Stomach (tissue), 9 donors: Measurements from ENCODE around the gene SLC2A6. TPM values are rescaled to one million over a fixed set of nuclear protein-coding genes. Genes with fewer than 3 reads are reported as not detected.

Source experiments
- DNase-seq, 2 donors: peaks; one replicate each; pipeline versions ENCODE4 v3.0.0 to v3.0.0-alpha.2; 2013 to 2019
- H3K27ac ChIP-seq, 5 donors: fragments of 200-600 bp in 4 of 5; sonication (generic) in 4 of 5; one replicate each; pipeline ENCODE4 v1.5.1; 2013 to 2019; ENCODE audit warnings: mild to moderate bottlenecking in 1 of 5, moderate library complexity in 1 of 5
- H3K27me3 ChIP-seq, 3 donors: fragments of 200-600 bp; sonication (generic); one replicate each; pipeline ENCODE4 v1.5.1; 2017 to 2019; ENCODE audit warnings: mixed run types in 1 of 3
- H3K36me3 ChIP-seq, 4 donors: fragments of 200-600 bp; sonication (generic); 1 replicate in 3 of 4; 2 replicates in 1 of 4; pipeline ENCODE4 v1.5.1; 2016 to 2019
- H3K4me1 ChIP-seq, 4 donors: fragments of 200-600 bp; sonication (generic); one replicate each; pipeline ENCODE4 v1.5.1; 2016 to 2019
- H3K4me3 ChIP-seq, 4 donors: fragments of 200-600 bp; sonication (generic) in 3 of 4; one replicate each; pipeline ENCODE4 v1.5.1; 2016 to 2019; ENCODE audit warnings: mild to moderate bottlenecking in 1 of 4
- H3K9me3 ChIP-seq, 4 donors: fragments of 200-600 bp; sonication (generic); one replicate each; pipeline ENCODE4 v1.5.1; 2016 to 2019
- EP300 ChIP-seq: sonication (generic); formaldehyde crosslinking; IDR thresholded peaks from one replicate; pipeline ENCODE4 v1.6.1; 2017; ENCODE audit warnings: antibody characterized with exemption
- POLR2A ChIP-seq, 4 donors: fragments of 450-650 bp; IDR thresholded peaks; one replicate each; pipeline ENCODE4 v1.6.1; 2016; ENCODE audit warnings: antibody characterized with exemption in 4 of 4, control low read depth in 2 of 4, mild to moderate bottlenecking in 1 of 4, moderate library complexity in 1 of 4
- POLR2AphosphoS5 ChIP-seq, 3 donors: sonication (generic); formaldehyde crosslinking; IDR thresholded peaks; one replicate each; pipeline ENCODE4 v1.6.1; 2016; ENCODE audit warnings: antibody characterized with exemption in 3 of 3
- WGBS, 5 donors: extraction: QIAGEN DNeasy Blood & Tissue Kit in 3 of 5; methylation state at CpG; one replicate each; pipeline versions ENCODE4 v1.1.5 to v1.1.7; 2013 to 2018; 5-methylcytosine and 5-hydroxymethylcytosine counted together
- intact Hi-C: fragments of 100-400 bp; cut with DNase I; formaldehyde crosslinking; loops from one replicate; pipeline ENCODE4 v1.15.1; 2023; ENCODE audit warnings: low total_unique reads
- polyA plus RNA-seq, 3 donors: library from polyadenylated mRNA; stranded (reverse); fragments of 200-250 nt; gene quantifications; one replicate each; pipeline ENCODE4 v1.2.3, GENCODE V29; 2013
- total RNA-seq, 5 donors: library from RNA; depleted of rRNA; stranded (reverse); fragments of >200 nt; gene quantifications; one replicate each; pipeline versions ENCODE4 v1.1.0 to v1.2.3, GENCODE V29; 2014 to 2016
- TF ChIP-seq, protein P1 (sequence below), 7 experiments: fragments of 450-650 bp in 4 of 7; fragments of 200-600 bp in 3 of 7; sonication (generic) in 3 of 7; IDR thresholded peaks; one replicate each; pipeline ENCODE4 v1.5.1; 2016 to 2019; ENCODE audit warnings: antibody characterized with exemption in 7 of 7, control low read depth in 2 of 7, mild to moderate bottlenecking in 1 of 7
- donor health status: healthy with polysubstance abuse.
- donor health status: Bipolar disorder and iron deficiency.
- donor health status: healthy.

The SLC2A6 gene
- total and polyA plus RNA-seq, 8 donors, result 0.55 to 14.3 (median 1.3) TPM; not detected in 2

DNA sequence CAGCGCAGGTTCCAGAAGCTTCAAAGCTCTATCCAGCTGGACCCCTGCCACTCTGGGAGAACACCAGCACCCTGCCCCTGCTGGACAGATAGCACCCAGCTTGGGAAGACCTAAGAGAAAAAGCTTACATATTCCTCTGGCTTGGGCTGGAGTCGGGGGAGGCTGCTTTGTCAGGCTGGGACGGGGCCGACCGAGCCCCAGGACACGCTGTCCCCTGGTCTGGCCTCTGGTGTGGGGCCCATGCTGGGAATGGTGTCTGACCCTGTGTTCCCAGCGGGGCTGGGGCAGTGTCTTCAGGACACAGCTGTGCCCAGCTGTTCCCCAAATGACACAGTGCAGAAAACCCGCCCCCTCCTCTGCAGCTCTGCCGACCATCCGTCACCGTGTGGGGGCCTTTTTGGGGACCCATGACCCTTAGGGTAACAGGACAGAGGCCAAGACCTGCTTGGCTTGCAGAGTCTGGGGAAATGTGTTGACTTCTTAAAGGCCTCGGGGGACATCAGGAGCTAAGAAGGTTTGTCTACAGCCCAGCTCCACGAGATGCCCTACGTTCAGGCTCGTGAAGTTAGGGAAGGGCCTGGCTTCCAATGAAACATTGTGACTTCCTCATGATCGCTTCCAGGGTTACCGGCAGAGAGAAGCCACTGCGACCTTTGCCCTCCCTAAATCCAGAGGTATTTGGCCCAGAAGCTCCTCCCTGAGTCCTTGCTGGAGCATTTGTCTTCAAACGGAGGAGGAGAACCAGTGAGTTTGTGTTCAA lies 20.4 kb upstream of the SLC2A6 start:
- Histone ChIP-seq H3K9me3 (peaks cover 6 to 16% (median 15%) of the 10 kb centered on the region in 4 donors), H3K27me3 (peaks cover 0 to 19% (median 0%) of the 10 kb centered on the region in 3 donors), H3K27ac (peak overlapping the region; percentile 19 to 62 (median 50)), H3K36me3 (no peaks in the 10 kb centered on the region), H3K4me1 (no peaks in the 10 kb centered on the region), H3K4me3 (no peak overlapping the region)
- DNase-seq, result no peak
- TF ChIP-seq EP300, result no peak
- TF ChIP-seq POLR2AphosphoS5 (IDR thresholded peaks at IDR 0.05), result peak in 2 of 3 donors; percentile 36 to 59
- 61 to 70% (median 63%) methylated on average over 3 to 19 of the region's 19 CpGs for WGBS, 5 donors
- intact Hi-C loops, result no loop called here

GRCh38 chr9:133496861-133497842 lies 18.3 kb upstream of the SLC2A6 start:
- TF ChIP-seq, protein P1, sequence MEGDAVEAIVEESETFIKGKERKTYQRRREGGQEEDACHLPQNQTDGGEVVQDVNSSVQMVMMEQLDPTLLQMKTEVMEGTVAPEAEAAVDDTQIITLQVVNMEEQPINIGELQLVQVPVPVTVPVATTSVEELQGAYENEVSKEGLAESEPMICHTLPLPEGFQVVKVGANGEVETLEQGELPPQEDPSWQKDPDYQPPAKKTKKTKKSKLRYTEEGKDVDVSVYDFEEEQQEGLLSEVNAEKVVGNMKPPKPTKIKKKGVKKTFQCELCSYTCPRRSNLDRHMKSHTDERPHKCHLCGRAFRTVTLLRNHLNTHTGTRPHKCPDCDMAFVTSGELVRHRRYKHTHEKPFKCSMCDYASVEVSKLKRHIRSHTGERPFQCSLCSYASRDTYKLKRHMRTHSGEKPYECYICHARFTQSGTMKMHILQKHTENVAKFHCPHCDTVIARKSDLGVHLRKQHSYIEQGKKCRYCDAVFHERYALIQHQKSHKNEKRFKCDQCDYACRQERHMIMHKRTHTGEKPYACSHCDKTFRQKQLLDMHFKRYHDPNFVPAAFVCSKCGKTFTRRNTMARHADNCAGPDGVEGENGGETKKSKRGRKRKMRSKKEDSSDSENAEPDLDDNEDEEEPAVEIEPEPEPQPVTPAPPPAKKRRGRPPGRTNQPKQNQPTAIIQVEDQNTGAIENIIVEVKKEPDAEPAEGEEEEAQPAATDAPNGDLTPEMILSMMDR (IDR thresholded peaks at IDR 0.05), result no peak
- TF ChIP-seq POLR2A (IDR thresholded peaks at IDR 0.05) (no peak), EP300 (no peak), POLR2AphosphoS5 (IDR thresholded peaks at IDR 0.05) (no peak)
- Histone ChIP-seq H3K4me1 (peaks cover 0 to 5% (median 0%) of the 10 kb centered on the region in 4 donors), H3K27me3 (peaks cover 0 to 19% (median 0%) of the 10 kb centered on the region in 3 donors), H3K4me3 (no peak overlapping the region), H3K9me3 (peaks cover 6 to 12% (median 8%) of the 10 kb centered on the region in 4 donors), H3K36me3 (no peaks in the 10 kb centered on the region), H3K27ac (no peak overlapping the region)
- 65 to 77% (median 68%) methylated on average over 30 to 35 of the region's 35 CpGs for WGBS, 5 donors
- no peak for DNase-seq
- intact Hi-C loops, result no loop called here

DNA sequence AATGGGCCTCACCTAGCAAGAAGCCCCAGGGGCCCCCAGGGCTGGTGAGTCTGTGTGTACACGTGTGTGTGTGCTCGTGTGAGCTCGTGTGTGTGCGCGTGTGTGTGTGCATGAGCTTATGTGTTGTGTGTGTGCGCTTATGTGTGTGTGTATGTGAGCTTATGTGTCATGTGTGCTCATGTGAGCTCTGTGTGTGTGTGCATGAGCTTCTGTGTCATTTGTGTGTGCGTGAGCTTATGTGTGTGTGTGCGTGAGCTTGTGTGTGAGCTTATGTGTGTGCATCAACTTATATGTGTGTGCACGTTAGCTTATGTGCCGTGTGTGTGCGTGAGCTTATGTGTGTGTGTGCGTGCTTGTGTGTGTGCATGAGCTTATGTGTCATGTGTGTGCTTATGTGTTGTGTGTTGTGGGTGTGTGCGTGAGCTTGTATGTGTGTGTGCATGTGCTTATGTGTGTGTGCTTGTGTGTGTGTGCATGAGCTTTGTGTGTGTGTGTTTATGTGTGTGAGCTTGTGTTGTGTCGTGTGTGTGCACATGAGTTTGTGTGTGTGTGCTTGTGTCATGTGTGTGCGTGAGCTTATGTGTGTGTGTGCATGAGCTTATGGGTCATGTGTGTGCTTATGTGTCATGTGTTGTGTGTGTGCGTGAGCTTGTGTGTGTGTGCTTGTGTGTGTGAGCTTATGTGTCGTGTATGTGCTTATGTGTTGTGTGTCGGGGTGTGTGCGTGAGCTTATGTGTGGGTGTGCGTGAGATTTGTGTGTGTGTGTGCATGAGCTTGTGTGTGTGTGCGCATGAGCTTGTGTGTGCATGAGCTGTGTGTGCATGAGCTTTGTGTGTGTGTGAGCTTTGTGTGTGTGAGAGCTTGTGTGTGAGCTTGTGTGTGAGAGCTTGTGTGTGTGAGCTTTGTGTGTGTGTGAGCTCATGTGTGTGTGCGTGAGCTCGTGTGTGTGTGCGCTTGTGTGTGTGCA lies 16.7 kb upstream of the SLC2A6 start:
- Histone ChIP-seq H3K9me3 (no peaks in the 10 kb centered on the region), H3K36me3 (no peaks in the 10 kb centered on the region), H3K27ac (no peak overlapping the region), H3K27me3 (peaks cover 0 to 30% (median 0%) of the 10 kb centered on the region in 3 donors), H3K4me3 (no peak overlapping the region), H3K4me1 (peaks cover 0 to 8% (median 0%) of the 10 kb centered on the region in 4 donors)
- no peak for DNase-seq
- WGBS, 5 donors, result 93 to 95% (median 95%) methylated on average over 20 to 24 of the region's 24 CpGs
- intact Hi-C loops, result no loop called here
- TF ChIP-seq POLR2A (IDR thresholded peaks at IDR 0.05) (no peak), POLR2AphosphoS5 (IDR thresholded peaks at IDR 0.05) (no peak), EP300 (no peak)
- TF ChIP-seq, protein P1 (IDR thresholded peaks at IDR 0.05), result no peak

DNA sequence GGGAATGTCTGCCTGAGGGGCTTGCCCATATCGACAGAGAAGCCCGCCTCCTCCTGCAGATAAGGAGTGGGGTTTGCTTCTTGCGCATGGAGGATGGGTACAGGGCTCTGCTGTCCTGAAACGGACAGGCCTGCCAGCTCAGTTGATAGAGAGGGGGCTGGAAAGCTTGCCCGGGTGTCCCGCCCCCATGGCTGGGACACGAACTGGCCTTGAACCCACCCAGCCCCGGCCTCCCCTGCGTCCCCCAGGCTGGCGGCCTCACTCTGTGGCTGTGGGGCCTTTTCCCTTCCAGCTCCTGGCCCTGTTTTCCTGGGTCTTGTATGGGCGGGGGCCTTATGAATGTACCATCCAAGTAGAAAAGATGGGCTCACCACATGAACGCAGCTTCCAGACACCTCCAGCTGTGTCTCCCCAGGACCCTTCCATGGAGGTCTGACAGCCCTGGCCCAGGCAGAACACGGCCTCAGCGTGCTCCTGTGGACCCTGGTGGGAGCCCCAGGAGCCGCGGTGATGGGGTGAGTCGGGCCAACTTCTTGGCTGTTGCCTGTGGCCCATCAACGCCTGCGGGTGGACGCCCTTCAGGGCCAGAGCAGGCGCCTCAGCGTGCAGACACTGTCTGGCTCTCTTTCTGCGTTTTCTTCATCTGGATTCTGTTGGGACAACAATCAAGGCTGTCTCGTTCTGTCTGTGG lies 15.9 kb upstream of the SLC2A6 start:
- H3K9me3 ChIP-seq, result no peaks in the 10 kb centered on the region
- WGBS, 5 donors, result 71 to 83% (median 78%) methylated on average over 12 to 24 of the region's 24 CpGs
- DNase-seq, result no peak
- no peak overlapping the region for H3K27ac ChIP-seq
- peaks cover 0 to 39% (median 0%) of the 10 kb centered on the region in 3 donors for H3K27me3 ChIP-seq
- H3K4me3 ChIP-seq, result no peak overlapping the region
- TF ChIP-seq, protein P1 (IDR thresholded peaks at IDR 0.05), result no peak
- TF ChIP-seq POLR2AphosphoS5 (IDR thresholded peaks at IDR 0.05), result no peak
- no peak for TF ChIP-seq POLR2A (IDR thresholded peaks at IDR 0.05)
- TF ChIP-seq EP300, result no peak
- H3K4me1 ChIP-seq, result peaks cover 0 to 8% (median 0%) of the 10 kb centered on the region in 4 donors
- intact Hi-C loops, result no loop called here
- H3K36me3 ChIP-seq, result no peaks in the 10 kb centered on the region
